ENCODE results near the gene YARS1.

The YARS1 gene

GRCh38 chr1:32766328-32766972, 50.7 kb downstream of the YARS1 start:
- TF ChIP-seq, protein P1, sequence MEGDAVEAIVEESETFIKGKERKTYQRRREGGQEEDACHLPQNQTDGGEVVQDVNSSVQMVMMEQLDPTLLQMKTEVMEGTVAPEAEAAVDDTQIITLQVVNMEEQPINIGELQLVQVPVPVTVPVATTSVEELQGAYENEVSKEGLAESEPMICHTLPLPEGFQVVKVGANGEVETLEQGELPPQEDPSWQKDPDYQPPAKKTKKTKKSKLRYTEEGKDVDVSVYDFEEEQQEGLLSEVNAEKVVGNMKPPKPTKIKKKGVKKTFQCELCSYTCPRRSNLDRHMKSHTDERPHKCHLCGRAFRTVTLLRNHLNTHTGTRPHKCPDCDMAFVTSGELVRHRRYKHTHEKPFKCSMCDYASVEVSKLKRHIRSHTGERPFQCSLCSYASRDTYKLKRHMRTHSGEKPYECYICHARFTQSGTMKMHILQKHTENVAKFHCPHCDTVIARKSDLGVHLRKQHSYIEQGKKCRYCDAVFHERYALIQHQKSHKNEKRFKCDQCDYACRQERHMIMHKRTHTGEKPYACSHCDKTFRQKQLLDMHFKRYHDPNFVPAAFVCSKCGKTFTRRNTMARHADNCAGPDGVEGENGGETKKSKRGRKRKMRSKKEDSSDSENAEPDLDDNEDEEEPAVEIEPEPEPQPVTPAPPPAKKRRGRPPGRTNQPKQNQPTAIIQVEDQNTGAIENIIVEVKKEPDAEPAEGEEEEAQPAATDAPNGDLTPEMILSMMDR (IDR thresholded peaks at IDR 0.05) = no peak

DNA sequence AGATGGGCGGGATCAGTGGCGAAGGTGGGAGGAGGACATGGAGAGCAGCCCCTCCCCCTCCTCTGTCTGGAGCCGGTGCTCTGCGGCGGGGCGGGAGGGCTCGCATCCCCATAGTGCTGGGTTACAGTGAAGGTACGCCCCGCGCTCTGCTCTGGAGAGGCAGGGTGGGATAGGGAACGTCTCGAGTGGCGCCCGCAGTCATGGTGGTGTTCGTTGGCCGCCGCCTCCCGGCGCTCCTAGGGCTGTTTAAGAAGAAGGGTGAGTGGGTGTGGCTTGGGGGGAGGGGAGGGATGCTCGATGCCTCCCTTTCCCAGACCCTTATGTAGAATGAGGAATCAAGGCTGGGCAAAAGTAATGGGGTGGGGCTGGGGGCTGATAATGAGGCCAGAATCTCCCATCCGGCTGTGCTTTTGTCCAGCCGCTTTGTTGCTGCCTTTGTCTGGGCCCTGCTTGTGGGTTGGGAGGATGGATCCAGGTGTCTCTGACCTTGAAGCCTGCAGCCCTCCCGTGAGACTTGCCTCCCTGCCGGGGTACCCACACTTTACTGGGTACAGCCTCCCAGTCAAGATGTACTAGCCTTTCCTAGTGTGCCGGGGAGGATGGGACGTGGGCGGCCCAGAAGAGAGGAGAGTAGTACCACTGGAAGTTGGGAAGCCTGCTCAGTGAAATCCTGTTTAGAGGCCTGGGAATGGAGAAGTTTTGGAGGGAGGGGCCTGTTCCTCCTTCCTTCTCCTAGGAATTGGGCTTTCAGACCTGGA, 51.4 kb downstream of the YARS1 start:
- TF ChIP-seq, protein P1 (IDR thresholded peaks at IDR 0.05) = no peak
- no peak for DNase-seq (ENCODE audit: low spot score)
- Histone ChIP-seq H3K27ac (no peak overlapping the region), H3K4me3 (no peak overlapping the region)

More at GRCh38 chr1:32766328-32766972, 50.7 kb downstream of the YARS1 start:
- no peak for DNase-seq (ENCODE audit: low spot score)
- Histone ChIP-seq H3K4me3 (no peak overlapping the region), H3K27ac (no peak overlapping the region)

GRCh38 chr1:32764826-32765569, 52.2 kb downstream of the YARS1 start:
- TF ChIP-seq, protein P1 (IDR thresholded peaks at IDR 0.05) = no peak
- DNase-seq (ENCODE audit: low spot score) = no peak
- Histone ChIP-seq H3K4me3 (no peak overlapping the region), H3K27ac (no peak overlapping the region)

GRCh38 chr1:32763221-32763620, 53.9 kb downstream of the YARS1 start:
- no peak overlapping the region for H3K27ac ChIP-seq
- TF ChIP-seq, protein P1 (IDR thresholded peaks at IDR 0.05) = no peak

DNA sequence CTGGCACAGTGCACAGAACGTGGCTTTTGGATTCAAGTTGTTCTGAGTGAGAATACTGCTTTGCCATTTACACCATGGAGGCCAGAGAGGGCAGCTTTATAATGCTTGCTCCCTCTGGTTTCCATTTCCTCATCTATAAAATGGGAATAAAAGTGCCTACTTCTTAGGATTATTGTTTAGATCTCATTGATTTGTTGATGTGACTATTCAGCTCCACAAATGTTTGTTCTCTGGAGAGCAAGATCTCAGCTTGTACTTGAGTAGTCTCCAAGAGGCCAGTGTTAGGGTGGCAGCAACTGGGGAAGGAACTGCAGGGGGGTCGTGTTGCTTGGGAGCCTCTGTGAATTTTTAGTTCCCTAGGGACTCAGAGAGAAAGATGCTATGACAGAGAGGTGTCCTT, 55.2 kb downstream of the YARS1 start:
- Histone ChIP-seq H3K27ac (peak overlapping the region in 1 of 2 donors; percentile 36), H3K4me3 (no peak overlapping the region)
- DNase-seq (ENCODE audit: low spot score) = no peak
- TF ChIP-seq, protein P1 (IDR thresholded peaks at IDR 0.05) = no peak

More at GRCh38 chr1:32763221-32763620, 53.9 kb downstream of the YARS1 start:
- H3K4me3 ChIP-seq = no peak overlapping the region
- DNase-seq (ENCODE audit: low spot score) = no peak

DNA sequence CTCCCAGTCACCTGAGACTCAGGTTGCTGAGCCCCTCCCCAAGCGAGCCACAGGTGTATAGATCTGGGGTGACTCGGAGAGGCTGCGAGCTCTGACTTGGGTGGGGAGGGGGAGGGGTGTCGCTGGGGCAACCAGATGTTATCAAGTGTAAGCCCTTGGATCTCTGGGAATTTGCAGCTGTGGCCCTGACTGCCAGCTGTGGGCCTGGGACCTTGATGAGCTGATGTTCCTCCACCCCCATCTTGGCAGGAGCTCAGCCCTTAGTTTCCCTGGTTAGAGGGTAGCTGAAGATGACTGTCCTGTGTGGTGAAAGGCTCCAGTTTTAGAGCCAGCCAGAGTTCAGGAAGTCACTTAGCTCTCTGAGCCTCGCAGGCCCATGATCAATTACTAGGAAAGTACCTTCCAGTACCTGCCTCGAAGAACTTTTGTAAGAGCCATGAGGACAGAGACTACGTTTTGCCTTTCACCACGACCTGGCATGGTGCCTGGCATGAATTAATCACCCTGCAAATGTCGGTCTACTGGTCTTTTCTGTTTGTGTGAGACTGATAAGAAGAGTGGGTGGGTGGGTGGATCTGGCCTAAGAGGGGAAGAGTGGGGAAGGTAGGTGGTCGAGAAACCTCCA, 55.8 kb downstream of the YARS1 start:
- TF ChIP-seq, protein P1 (IDR thresholded peaks at IDR 0.05) = no peak
- no peak for DNase-seq (ENCODE audit: low spot score)
- Histone ChIP-seq H3K4me3 (no peak overlapping the region), H3K27ac (peak overlapping the region in 1 of 2 donors; percentile 36)

All from coronary artery (tissue), 2 donors.